Measurements from ENCODE around the gene ERFL. TPM values are rescaled to one million over a fixed set of nuclear protein-coding genes. Genes with fewer than 3 reads are reported as not detected.

Gene ERFL
- total RNA-seq, 2 donors from 2014 or later: not detected

- Histone ChIP-seq H3K36me3 (peaks cover 83% of the 10 kb centered on the region), H3K4me3 (no peak overlapping the region), H3K9me3 (no peaks in the 10 kb centered on the region), H3K4me1 (peaks cover 0 to 12% of the 10 kb centered on the region in 2 donors), H3K27ac (no peak overlapping the region), H3K27me3 (no peaks in the 10 kb centered on the region)
- DNase-seq (ENCODE audit: low spot score): no peak
- TF ChIP-seq CTCF (IDR thresholded peaks at IDR 0.05): no peak
Observed at GRCh38 chr19:41868989-41869300, 59.3 kb downstream of the ERFL start.

GRCh38 chr19:41868120-41868988, 59.9 kb downstream of the ERFL start:
- TF ChIP-seq CTCF (IDR thresholded peaks at IDR 0.05): no peak
- Histone ChIP-seq H3K4me3 (no peak overlapping the region), H3K36me3 (peaks cover 88% of the 10 kb centered on the region), H3K9me3 (no peaks in the 10 kb centered on the region), H3K4me1 (peaks cover 0 to 14% of the 10 kb centered on the region in 2 donors), H3K27me3 (no peaks in the 10 kb centered on the region), H3K27ac (no peak overlapping the region)
- no peak for DNase-seq (ENCODE audit: low spot score)

- DNase-seq (ENCODE audit: low spot score): no peak
- H3K4me3 ChIP-seq: no peak overlapping the region
- peaks cover 0 to 35% of the 10 kb centered on the region in 2 donors for H3K4me1 ChIP-seq
- H3K9me3 ChIP-seq: no peaks in the 10 kb centered on the region
- no peaks in the 10 kb centered on the region for H3K27me3 ChIP-seq
- peaks cover 96% of the 10 kb centered on the region for H3K36me3 ChIP-seq
- no peak for TF ChIP-seq CTCF (IDR thresholded peaks at IDR 0.05)
- H3K27ac ChIP-seq: no peak overlapping the region
Observed at GRCh38 chr19:41866284-41866683, 62.0 kb downstream of the ERFL start.

GRCh38 chr19:41864374-41864773, 63.9 kb downstream of the ERFL start:
- Histone ChIP-seq H3K27ac (no peak overlapping the region), H3K4me1 (peaks cover 0 to 36% of the 10 kb centered on the region in 2 donors), H3K36me3 (peaks cover 80% of the 10 kb centered on the region)

GRCh38 chr19:41863209-41863931, 64.9 kb downstream of the ERFL start:
- H3K4me3 ChIP-seq: no peak overlapping the region
- DNase-seq (ENCODE audit: low spot score): no peak
- peaks cover 0 to 36% of the 10 kb centered on the region in 2 donors for H3K4me1 ChIP-seq
- no peak for TF ChIP-seq CTCF (IDR thresholded peaks at IDR 0.05)
- H3K9me3 ChIP-seq: no peaks in the 10 kb centered on the region
- no peaks in the 10 kb centered on the region for H3K27me3 ChIP-seq
- H3K36me3 ChIP-seq: peaks cover 70% of the 10 kb centered on the region
- H3K27ac ChIP-seq: no peak overlapping the region

More at GRCh38 chr19:41864374-41864773, 63.9 kb downstream of the ERFL start:
- no peaks in the 10 kb centered on the region for H3K9me3 ChIP-seq
- no peaks in the 10 kb centered on the region for H3K27me3 ChIP-seq
- TF ChIP-seq CTCF (IDR thresholded peaks at IDR 0.05): no peak
- H3K4me3 ChIP-seq: no peak overlapping the region
- no peak for DNase-seq (ENCODE audit: low spot score)

Measured in right atrium auricular region (tissue), 2 donors.